H4 (cell line): ENCODE results near the gene CDYL. TPM values are rescaled to one million over a fixed set of nuclear protein-coding genes. Genes with fewer than 3 reads are reported as not detected.

Experiments used
- DNase-seq: peaks from one replicate; pipeline ENCODE4 v3.0.0-alpha.2; 2015; ENCODE audit warnings: low spot score
- total RNA-seq: library from RNA; depleted of rRNA; stranded (reverse); fragments of >200 nt; shearing (Covaris generic); gene quantifications from 2 replicates; pipeline ENCODE4 v1.2.3, GENCODE V29; 2014

CDYL gene
- total RNA-seq, 1 experiment from 2014 or later = 16.0 TPM

DNA sequence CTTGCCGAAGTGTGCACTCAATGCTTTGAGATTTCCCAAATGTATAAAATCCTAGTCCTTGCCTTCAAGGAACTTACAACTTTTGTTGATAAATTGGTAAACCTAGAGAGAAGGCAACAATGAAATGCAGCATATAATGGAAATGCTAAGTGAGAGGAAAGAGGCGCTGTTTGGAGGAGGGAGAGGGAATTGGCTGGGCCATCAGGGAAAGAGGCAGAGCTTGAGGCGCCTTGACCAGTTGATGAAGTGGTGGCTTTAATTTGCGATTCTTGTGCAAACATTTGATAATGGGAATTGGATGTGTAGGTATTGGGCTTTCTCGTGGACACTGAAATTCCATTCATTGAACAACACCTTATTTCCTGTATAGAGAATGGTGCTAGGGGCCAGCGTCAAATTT is 1.9 kb upstream of the CDYL start:
- no peak for DNase-seq

GRCh38 chr6:4774715-4775493 is 1.3 kb upstream of the CDYL start:
- DNase-seq = no peak

GRCh38 chr6:4775494-4776130 is 592 bp upstream of the CDYL start:
- DNase-seq = peak; percentile 20

DNA sequence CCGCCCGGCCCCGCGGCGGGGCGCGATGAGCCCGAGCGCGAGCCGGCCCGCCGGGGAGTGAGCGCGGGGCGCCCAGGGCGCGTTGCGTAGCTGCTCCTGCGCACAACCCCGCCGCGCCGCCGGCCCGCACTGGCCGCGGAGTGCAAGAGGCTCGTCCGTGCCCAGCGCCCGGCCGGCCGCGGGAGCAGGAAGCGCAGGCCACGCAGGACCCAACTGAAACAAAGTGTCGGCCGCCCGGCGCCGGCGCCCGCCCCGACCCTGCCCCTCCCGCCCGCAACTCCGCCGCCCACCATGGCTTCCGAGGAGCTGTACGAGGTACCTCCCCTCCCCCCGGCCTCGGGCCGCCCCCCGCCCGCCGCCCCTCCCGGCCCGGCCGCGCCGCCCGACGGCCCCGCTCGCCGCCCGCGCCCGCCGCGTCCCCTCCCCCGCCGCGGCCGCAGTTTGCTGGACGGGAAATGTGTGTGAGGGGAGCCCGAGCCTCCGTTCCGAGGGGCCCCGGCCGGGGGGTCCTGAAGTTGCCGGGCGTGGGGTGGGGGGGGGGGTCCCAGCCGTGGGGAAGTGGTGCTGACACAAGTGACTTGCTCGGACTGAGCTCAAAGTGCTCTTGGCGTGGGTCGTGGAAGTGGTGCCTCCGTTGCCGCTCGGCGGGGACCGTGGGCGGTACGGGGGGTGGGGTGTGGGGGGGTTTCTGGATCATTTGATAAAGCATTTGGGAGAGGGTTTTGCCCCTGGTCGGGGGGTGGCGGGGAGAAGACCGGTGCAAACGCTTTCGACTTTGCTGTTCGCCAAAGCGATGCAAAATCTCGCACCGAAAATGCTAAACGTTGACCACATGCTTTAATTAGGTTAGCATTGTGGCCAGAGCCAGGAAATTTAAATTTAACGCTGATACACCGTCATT is 539 bp downstream of the CDYL start:
- DNase-seq = peak; percentile 17

- DNase-seq = no peak
Measured at GRCh38 chr6:4777394-4777935, 1.3 kb downstream of the CDYL start.

- no peak for DNase-seq
Measured at GRCh38 chr6:4778086-4778485, 1.9 kb downstream of the CDYL start.

GRCh38 chr6:4780360-4780812 is 4.2 kb downstream of the CDYL start:
- DNase-seq = no peak

DNA sequence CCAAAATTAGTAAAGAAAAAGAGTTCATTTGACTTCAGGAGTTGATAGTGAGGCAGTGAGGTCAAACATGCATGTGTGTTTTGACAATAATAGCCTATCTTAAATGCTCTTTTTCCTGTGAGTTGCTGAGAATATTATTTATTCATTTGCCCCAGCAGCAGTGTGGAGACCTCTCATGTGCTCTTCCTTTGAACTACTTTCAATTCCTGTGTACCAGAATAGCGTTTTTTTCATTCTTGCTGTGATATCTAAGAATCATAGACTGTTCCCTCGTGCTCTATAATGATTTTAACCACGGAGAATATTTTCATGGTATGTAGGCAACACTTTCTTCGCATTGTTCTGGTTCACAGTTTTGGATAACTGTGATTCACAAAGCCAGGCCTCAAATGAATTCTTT is 5.2 kb downstream of the CDYL start:
- no peak for DNase-seq

- DNase-seq = no peak
Measured at GRCh38 chr6:4781967-4782575, 5.9 kb downstream of the CDYL start.

DNA sequence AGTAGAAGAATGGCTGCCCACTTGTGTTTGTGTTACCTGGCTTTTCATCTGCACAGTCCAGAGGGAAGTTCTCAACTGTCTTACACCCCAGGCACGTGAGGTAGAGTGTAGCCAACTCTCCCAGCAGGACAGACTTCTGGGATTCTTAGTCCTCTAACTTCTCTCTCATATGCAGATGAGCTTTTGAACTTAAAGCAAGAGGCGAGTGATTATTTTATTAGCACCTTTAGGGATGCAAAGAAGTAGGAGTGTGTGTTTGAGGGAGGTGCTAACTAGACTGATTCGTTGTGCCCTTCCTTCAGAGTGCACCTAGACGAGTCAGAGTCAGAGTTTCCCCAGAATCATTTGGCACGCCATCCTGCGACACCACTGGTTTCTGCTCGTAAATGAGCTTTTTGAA is 10.8 kb downstream of the CDYL start:
- no peak for DNase-seq

DNA sequence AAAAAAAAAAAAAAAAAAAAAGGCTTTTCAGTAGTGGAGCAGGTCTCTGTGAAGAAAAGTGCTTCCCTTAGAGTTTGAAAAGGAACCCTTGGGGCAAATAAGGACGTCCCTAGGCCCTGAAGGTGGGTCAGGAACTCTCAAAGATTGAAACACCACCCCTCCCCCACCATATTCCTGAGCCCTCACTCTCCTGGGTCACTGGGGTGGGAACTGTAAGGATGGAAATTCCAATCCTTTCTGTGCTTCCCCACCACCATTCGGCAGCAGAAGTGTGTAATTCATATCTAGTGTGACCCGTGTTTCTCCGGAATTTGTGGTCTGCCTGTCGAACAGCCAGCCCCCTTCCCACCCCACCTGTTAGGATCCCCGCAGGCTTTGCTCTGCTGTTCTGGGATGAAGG is 12.3 kb downstream of the CDYL start:
- DNase-seq = no peak

DNA sequence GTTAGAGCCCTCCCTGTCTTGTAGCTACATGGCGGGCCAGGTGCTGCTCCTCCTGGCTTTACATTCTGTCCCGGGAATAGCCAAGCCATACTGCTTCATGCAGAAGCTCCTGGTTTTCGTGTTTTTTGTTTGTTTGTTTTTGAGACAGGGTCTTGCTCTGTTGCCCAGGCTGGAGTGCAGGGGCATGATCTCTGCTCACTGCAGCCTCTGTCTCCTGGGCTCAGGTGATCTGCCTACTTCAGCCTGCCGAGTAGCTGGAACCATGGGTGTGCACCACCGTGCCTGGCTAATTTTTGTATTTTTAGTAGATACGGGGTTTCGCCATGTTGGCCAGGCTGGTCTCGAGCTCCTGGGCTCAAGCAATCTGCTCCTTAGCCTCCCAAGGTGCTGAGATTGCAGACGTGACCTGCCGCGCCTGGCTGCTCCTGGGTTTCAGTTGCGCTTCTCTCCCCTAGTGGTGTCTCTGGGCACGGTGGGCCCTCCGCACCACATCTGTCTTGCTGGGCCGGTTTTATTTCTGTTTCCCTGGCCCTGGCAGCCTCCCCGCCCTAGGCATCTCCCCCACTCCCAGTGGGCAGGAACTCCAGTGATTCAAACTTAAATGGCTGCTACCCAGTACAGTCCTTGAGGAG is 12.9 kb downstream of the CDYL start:
- DNase-seq = no peak

DNA sequence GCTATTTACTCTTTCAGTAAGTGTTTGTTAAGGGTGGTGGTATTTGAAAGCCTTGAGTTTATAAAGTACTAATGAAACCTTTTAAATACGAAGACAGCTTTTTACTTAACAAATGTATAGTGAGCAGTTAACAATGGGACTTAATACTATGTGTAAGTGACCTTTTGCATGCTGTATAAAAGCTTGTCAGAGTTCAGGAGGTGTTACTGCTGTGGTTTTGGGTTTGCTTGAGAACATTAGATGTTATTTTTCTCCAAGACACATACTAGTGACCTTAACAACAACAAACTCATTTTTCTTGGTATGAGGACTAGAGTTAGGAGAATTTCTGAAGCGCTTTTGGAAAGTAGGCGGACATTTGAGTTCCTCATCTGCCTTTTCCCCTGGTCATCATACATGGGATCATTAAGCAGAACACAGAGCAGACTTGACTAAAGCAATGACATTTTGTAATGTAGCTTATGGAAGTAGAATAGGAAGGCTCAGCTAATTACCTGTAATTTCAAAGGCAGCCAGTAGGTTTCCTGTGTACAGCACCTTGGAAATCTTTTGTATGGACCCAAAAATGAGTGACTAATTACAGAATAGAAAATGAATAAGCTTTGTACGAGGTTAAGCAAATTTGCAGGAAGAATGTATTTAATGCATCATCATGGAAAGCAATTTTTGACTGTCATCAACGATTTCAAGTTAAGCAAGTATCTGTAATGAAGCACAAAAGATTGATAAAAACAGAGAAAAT is 14.1 kb downstream of the CDYL start:
- DNase-seq = no peak

DNA sequence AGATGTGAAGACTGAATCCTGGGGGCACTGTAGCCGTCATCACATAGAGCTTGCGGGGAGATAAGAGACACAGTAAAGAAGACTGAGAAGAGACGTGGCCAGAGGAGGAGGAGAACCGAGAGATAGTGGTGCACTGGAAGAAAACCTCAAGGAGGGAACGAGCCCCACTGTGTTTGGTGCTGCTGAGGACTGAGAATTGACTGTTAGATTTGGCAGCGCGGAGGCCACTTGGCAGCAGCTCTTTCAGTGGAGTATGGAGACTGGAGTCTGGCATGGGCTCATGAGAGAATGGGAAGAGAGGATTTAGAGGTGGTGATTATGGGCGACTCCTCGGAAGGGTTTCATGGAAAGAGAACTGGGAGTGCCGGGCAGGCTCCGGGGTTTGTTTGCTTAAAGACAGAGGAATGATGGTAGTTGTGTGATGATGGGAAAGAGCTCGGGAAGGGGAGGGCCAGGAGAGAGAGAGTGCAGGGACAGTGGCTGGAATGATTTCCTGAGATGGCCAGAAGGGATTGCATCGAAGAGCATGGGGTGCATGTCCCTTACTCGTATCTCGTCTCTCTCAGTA is 18.0 kb downstream of the CDYL start:
- no peak for DNase-seq

GRCh38 chr6:4797587-4797986 is 21.4 kb downstream of the CDYL start:
- DNase-seq = no peak

- DNase-seq = no peak
Measured at GRCh38 chr6:4799912-4800311, 23.7 kb downstream of the CDYL start.

DNA sequence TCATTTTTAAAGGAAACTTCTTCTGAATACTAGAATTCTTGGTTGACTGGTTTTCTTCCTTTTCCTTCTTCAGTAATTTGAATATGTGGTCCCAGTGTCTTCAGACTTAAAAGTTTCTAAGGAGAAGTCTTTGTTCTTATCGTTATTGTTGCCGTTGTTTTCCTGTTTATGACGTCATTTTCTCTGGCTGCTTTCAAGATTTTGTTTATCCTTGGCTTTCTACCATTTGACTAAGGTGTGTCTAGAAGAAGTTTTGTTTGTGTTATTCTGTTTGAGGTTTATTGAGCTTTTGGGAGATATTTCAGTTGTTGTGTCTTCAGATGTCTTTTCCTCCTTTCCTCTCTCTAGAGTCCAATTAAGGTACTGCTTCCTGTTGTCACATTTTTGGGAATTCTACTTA is 24.5 kb downstream of the CDYL start:
- DNase-seq = peak; percentile 17

DNA sequence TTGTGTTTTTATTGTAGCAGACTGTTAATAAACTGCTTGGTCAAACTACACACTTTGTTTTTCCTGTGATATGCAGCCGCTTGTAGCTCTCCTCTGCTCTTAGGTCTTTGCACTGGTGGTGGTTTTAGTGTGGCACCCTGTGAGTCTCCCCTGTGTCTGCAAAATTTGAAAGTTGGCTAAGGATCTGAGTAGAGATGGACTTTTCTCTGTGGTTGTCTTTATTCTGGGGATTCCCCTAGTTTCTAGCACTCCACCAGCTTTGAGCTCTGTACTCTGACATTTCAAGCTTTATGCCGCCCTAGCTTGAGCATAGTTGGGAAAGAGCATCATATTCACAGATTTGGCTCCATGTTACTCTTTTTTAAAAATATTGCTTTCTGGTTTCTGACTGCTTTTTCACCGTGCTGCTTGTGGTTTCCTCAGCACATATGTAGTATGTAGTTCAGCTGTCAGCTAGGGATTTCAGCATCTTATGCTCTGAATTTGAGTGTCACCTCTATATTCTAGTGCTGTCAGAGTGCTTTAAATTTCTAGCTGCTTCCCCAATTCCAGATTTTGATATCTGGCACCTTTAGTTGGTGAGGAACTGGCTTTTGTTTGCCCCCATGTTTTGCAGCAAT is 25.4 kb downstream of the CDYL start:
- no peak for DNase-seq

DNA sequence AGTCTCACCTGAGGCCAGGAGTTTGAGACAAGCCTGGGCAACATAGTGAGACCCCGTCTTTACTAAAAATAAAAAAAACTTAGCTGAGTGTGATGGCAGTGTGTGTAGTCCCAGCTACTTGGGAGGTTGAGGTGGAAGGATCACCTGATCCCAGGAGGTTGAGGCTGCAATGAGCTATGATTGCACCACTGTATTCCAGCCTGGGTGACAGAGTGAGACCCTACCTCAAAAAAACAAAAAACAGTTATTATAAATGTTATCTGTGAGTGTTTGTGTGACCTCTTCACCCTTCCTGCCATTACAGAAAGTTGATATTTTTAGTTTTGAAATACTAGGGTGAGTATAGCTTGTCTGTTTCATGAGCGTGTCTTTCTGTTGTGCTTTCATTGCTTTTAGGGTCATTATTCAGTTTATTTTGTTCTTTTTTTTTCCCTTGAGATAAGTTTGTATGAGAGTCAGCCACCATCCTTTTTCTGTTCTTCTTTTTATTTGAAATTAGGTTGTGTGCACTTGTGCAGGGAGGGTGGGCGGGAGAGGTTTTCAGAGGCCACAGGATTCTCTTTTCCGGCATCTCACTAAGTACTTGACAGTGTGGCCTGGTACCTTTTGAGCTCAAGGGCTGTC is 26.2 kb downstream of the CDYL start:
- DNase-seq = no peak
